T-helper 1 cell treated with Interleukin-12 subunit alpha and Interleukin-12 subunit beta and Interleukin-4 antibody, amounts not matched to agents 30 ng/mL and 1 ng/mL, for 36 hours (primary cell): ENCODE data around the gene CCDC175. TPM values are rescaled to one million over a fixed set of nuclear protein-coding genes. Genes with fewer than 3 reads are reported as not detected.

Experiments used
- intact Hi-C: fragments of 100-400 bp; cut with micrococcal nuclease; formaldehyde crosslinking; loops from one replicate; pipeline ENCODE4 v1.15.1; 2024
- total RNA-seq: library from RNA; stranded (reverse); gene quantifications from 2 replicates; pipeline ENCODE4 v1.2.3, GENCODE V29; 2022

The CCDC175 gene
- total RNA-seq, 1 donor from 2014 or later = not detected

GRCh38 chr14:59482541-59483331 lies 93.9 kb downstream of the CCDC175 start:
- intact Hi-C loops = loop anchor here (1.0 to 10.0 kb wide), 9 partner anchors 482 to 1842 kb away; partner anchors contain the start of genes DACT1, DHRS7, PPM1A and PRKCH

GRCh38 chr14:59481871-59482540 lies 94.6 kb downstream of the CCDC175 start:
- intact Hi-C loops = loop anchor here (5.0 to 10.0 kb wide), 8 partner anchors 483 to 1843 kb away; partner anchors contain the start of genes DACT1, DHRS7, PRKCH and PSMA3

- intact Hi-C loops = loop anchor here (5.0 to 10.0 kb wide), 8 partner anchors 483 to 1843 kb away; partner anchors contain the start of genes DACT1, DHRS7, PRKCH and PSMA3
Observed at GRCh38 chr14:59481407-59481806, 95.2 kb downstream of the CCDC175 start.

- intact Hi-C loops = loop anchor here (5.0 to 10.0 kb wide), 8 partner anchors 485 to 1845 kb away; partner anchors contain the start of genes DACT1, DHRS7, PRKCH and PSMA3
Observed at GRCh38 chr14:59480166-59480565, 96.4 kb downstream of the CCDC175 start.

GRCh38 chr14:59478540-59478939 lies 98.1 kb downstream of the CCDC175 start:
- intact Hi-C loops = no loop called here

- intact Hi-C loops = no loop called here
Observed at GRCh38 chr14:59475709-59476108, 100.9 kb downstream of the CCDC175 start.

- intact Hi-C loops = no loop called here
Observed at GRCh38 chr14:59474172-59474571, 102.4 kb downstream of the CCDC175 start.

GRCh38 chr14:59465316-59466135 lies 111.1 kb downstream of the CCDC175 start, which contains the start of gene GPR135:
GPR135 (minus strand) TSS chr14:59465380; CDS start chr14:59465226, 154 bp downstream.
- intact Hi-C loops = loop anchor here (1.0 kb wide), 1 partner anchor 277 kb away; the partner anchor contains the start of gene DAAM1

- intact Hi-C loops = loop anchor here (1.0 kb wide), 2 partner anchors 20 to 276 kb away; partner anchors contain the start of genes DAAM1, JKAMP and L3HYPDH
Observed at GRCh38 chr14:59464486-59465315, 111.9 kb downstream of the CCDC175 start.

GRCh38 chr14:59463787-59464485 lies 112.7 kb downstream of the CCDC175 start:
- intact Hi-C loops = loop anchor here (1.0 kb wide), 1 partner anchor 20 kb away; the partner anchor contains the start of genes JKAMP and L3HYPDH

- intact Hi-C loops = no loop called here
Observed at GRCh38 chr14:59461891-59462290, 114.7 kb downstream of the CCDC175 start.

- intact Hi-C loops = no loop called here
Observed at GRCh38 chr14:59460378-59460777, 116.2 kb downstream of the CCDC175 start.

GRCh38 chr14:59458486-59458885 lies 118.1 kb downstream of the CCDC175 start:
- intact Hi-C loops = no loop called here

GRCh38 chr14:59455411-59455810 lies 121.2 kb downstream of the CCDC175 start:
- intact Hi-C loops = no loop called here

Other genes with a start within 250 kb of the CCDC175 start
- gene GPR135, start 111.4 kb downstream of the CCDC175 start, total RNA-seq = 1.1 and 1.4 TPM in 2 replicates
- gene L3HYPDH, start 92.4 kb downstream of the CCDC175 start, total RNA-seq = 9.8 and 13.7 TPM in 2 replicates
- gene JKAMP, start 92.3 kb downstream of the CCDC175 start, total RNA-seq = 32.7 and 40.4 TPM in 2 replicates